ENCODE measurements around the gene CFAP69.

GRCh38 chr7:90349305-90349704 lies 104.3 kb downstream of the CFAP69 start:
- TF ChIP-seq SUZ12 (IDR thresholded peaks at IDR 0.05) (no peak), SP1 (IDR thresholded peaks at IDR 0.05) (no peak), NFRKB (IDR thresholded peaks at IDR 0.05) (no peak), FOXA1 (IDR thresholded peaks at IDR 0.05) (no peak), BHLHE40 (IDR thresholded peaks at IDR 0.05; ENCODE audit: borderline replicate concordance) (no peak), FOXM1 (IDR thresholded peaks at IDR 0.05; ENCODE audit: borderline replicate concordance) (no peak), TARDBP (IDR thresholded peaks at IDR 0.05) (no peak), LEF1 (IDR thresholded peaks at IDR 0.05; ENCODE audit: borderline replicate concordance) (no peak)
